Keratinocyte (primary cell): ENCODE measurements around the gene LRRC18. TPM values are rescaled to one million over a fixed set of nuclear protein-coding genes. Genes with fewer than 3 reads are reported as not detected.

Experiments
- DNase-seq: peaks from one replicate; pipeline ENCODE4 v3.0.0-alpha.2; 2011; ENCODE audit warnings: low read depth, missing footprints, low spot score
- FAIRE-seq: peaks from 2 replicates; lab custom pipeline; 2011; peaks lifted over from hg19 to GRCh38; lab: Jason Lieb, UNC
- H2AFZ ChIP-seq: 2 replicates; pipeline ENCODE4 v1.6.0; 2012; ENCODE audit warnings: low read length, control low read depth, inconsistent platforms; ENCODE audit not compliant: control insufficient read depth
- H3K27ac ChIP-seq: 2 replicates; pipeline ENCODE4 v1.5.1; 2011; ENCODE audit warnings: low read length; ENCODE audit not compliant: control insufficient read depth, insufficient read depth
- H3K27me3 ChIP-seq: 3 replicates; pipeline ENCODE4 v1.6.0; 2011; ENCODE audit warnings: low read length; ENCODE audit not compliant: control insufficient read depth, insufficient read depth; ENCODE audit errors: extremely low read depth
- H3K36me3 ChIP-seq, 2 experiments: 2 replicates in 1 of 2; 3 replicates in 1 of 2; pipeline ENCODE4 v1.5.1; 2011; ENCODE audit warnings: low read length in 2 of 2, mild to moderate bottlenecking in 1 of 2; ENCODE audit not compliant: control insufficient read depth in 2 of 2, insufficient read depth in 2 of 2; ENCODE audit errors: extremely low read depth in 1 of 2
- H3K4me1 ChIP-seq: 3 replicates; pipeline ENCODE4 v1.5.1; 2011; ENCODE audit warnings: low read length; ENCODE audit not compliant: control insufficient read depth, insufficient read depth; ENCODE audit errors: extremely low read depth
- H3K4me2 ChIP-seq: 3 replicates; pipeline ENCODE4 v1.6.0; 2011; ENCODE audit warnings: low read depth, low read length; ENCODE audit not compliant: control insufficient read depth, insufficient read depth; ENCODE audit errors: extremely low read depth
- H3K4me3 ChIP-seq, 3 experiments: fragments of 200-600 bp in 1 of 3; sonication (generic) in 1 of 3; 2 replicates in 2 of 3; 3 replicates in 1 of 3; pipeline ENCODE4 v1.5.1; 2011 to 2016; ENCODE audit warnings: low read length in 3 of 3, mild to moderate bottlenecking in 3 of 3, control low read depth in 2 of 3, inconsistent platforms in 1 of 3, low read depth in 1 of 3, mixed read lengths in 1 of 3, mixed run types in 1 of 3, moderate library complexity in 1 of 3; ENCODE audit not compliant: control insufficient read depth in 2 of 3, insufficient read depth in 2 of 3; ENCODE audit errors: extremely low read depth in 1 of 3
- H3K79me2 ChIP-seq: 2 replicates; pipeline ENCODE4 v1.6.0; 2012; ENCODE audit warnings: low read length; ENCODE audit not compliant: control insufficient read depth, insufficient read depth
- H3K9ac ChIP-seq: 3 replicates; pipeline ENCODE4 v1.6.0; 2011; ENCODE audit warnings: low read length; ENCODE audit not compliant: control insufficient read depth, insufficient read depth; ENCODE audit errors: extremely low read depth
- H3K9me1 ChIP-seq: 3 replicates; pipeline ENCODE4 v1.6.0; 2011; ENCODE audit warnings: low read length; ENCODE audit not compliant: control insufficient read depth, insufficient read depth; ENCODE audit errors: extremely low read depth
- H3K9me3 ChIP-seq: 2 replicates; pipeline ENCODE4 v1.5.1; 2012; ENCODE audit warnings: low read depth, low read length; ENCODE audit not compliant: control insufficient read depth
- H4K20me1 ChIP-seq: 3 replicates; pipeline ENCODE4 v1.6.0; 2011; ENCODE audit warnings: low read length; ENCODE audit not compliant: control insufficient read depth, insufficient read depth; ENCODE audit errors: extremely low read depth
- EZH2 ChIP-seq: IDR thresholded peaks from one replicate; pipeline ENCODE4 v1.6.1; 2012; ENCODE audit warnings: inconsistent platforms, mild to moderate bottlenecking, low read length, moderate library complexity
- dilution Hi-C: fragments of 300-500 bp; cut with MboI; formaldehyde crosslinking; loops from one replicate; pipeline ENCODE4 v1.7.0; 2020; ENCODE audit warnings: low sequenced_read_pairs; ENCODE audit not compliant: extremely low pct_ligation_motif_present
- polyA plus RNA-seq, 5 experiments: library from polyadenylated mRNA; depleted of rRNA in 3 of 5; stranded (reverse) in 3 of 5; stranded (forward) in 1 of 5; unstranded in 1 of 5; fragments of >200 nt; gene quantifications; 1 replicate in 1 of 5; 2 replicates in 3 of 5; 3 replicates in 1 of 5; pipeline versions ENCODE4 v1.2.1 to v1.2.3, GENCODE V29; 2011 to 2012; ENCODE audit warnings: missing spikeins in 2 of 5, low read depth in 1 of 5, low replicate concordance in 1 of 5
- TF ChIP-seq, protein P1 (sequence below), 3 experiments: IDR thresholded peaks in 1 of 3; conservative IDR thresholded peaks in 1 of 3; optimal IDR thresholded peaks in 1 of 3; 2 replicates in 2 of 3; 3 replicates in 1 of 3; pipeline versions ENCODE3 to v1.5.1; 2011; ENCODE audit warnings: low read length in 3 of 3, mild to moderate bottlenecking in 3 of 3, moderate library complexity in 2 of 3, control low read depth in 1 of 3, inconsistent platforms in 1 of 3; ENCODE audit not compliant: insufficient read depth in 2 of 3; ENCODE audit errors: extremely low read depth in 1 of 3

Gene LRRC18
- polyA plus RNA-seq, 1 donor (not counting 4 experiments of a cell fraction or from before 2014, with no cell fraction given): not detected

DNA sequence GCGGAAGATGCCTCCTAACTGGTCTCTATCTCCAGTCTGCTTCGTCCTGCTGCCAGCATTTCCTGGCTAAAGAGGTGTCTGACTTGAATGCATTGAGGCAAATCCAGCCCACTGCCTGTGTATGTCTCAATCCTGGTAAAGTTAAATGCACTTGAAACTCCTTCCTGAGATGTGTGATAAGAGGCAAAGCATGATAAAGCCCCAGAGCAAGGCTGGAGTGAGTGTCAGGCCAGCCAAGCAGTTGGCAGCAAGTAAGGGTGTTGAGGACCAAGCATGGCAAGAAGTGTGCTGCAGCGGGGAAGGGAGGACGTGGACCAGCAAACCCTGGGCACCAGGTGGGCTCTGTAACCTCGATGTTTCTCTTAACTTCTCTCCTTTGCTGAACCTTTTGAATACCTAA, 29.1 kb downstream of the LRRC18 start:
- Histone ChIP-seq H3K27me3 (peaks cover 2% of the 10 kb centered on the region), H3K9me1 (no peaks in the 10 kb centered on the region), H3K4me3 (no peak overlapping the region), H3K9ac (no peak overlapping the region), H2AFZ (no peak overlapping the region), H3K4me2 (no peak overlapping the region), H3K36me3 (no peaks in the 10 kb centered on the region), H3K79me2 (no peaks in the 10 kb centered on the region), H4K20me1 (no peaks in the 10 kb centered on the region), H3K9me3 (no peaks in the 10 kb centered on the region), H3K4me1 (no peaks in the 10 kb centered on the region), H3K27ac (no peak overlapping the region)
- no peak for TF ChIP-seq EZH2
- TF ChIP-seq, protein P1, sequence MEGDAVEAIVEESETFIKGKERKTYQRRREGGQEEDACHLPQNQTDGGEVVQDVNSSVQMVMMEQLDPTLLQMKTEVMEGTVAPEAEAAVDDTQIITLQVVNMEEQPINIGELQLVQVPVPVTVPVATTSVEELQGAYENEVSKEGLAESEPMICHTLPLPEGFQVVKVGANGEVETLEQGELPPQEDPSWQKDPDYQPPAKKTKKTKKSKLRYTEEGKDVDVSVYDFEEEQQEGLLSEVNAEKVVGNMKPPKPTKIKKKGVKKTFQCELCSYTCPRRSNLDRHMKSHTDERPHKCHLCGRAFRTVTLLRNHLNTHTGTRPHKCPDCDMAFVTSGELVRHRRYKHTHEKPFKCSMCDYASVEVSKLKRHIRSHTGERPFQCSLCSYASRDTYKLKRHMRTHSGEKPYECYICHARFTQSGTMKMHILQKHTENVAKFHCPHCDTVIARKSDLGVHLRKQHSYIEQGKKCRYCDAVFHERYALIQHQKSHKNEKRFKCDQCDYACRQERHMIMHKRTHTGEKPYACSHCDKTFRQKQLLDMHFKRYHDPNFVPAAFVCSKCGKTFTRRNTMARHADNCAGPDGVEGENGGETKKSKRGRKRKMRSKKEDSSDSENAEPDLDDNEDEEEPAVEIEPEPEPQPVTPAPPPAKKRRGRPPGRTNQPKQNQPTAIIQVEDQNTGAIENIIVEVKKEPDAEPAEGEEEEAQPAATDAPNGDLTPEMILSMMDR (optimal IDR thresholded peaks at IDR 0.05 in 1 of 3, IDR thresholded peaks at IDR 0.05 in 1 of 3, conservative IDR thresholded peaks at IDR 0.05 in 1 of 3; ENCODE audit: extremely low read depth in 1 of 3, insufficient read depth in 2 of 3, low read length in 3 of 3): no peak
- dilution Hi-C loops: no loop called here
- DNase-seq (no peak), FAIRE-seq (no peak)

DNA sequence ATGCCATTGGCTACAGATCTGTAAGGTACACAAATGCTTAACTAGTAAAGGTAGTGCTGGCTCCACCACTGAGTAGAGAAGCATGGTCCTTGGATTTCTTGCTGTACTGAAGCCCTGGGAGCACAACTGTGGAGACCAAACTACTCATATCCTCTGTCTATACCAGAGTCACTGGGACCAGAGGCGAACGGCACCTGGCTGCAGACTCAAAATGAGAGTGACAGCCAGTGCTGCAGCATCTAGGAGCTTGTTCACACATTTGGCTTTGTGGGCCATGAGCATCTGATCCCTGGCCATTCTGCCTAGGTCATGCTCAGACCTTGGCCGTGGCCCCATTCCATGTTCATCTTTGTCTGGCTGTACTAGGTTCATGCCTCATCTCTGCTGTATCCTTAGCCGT, 31.9 kb downstream of the LRRC18 start:
- H2AFZ ChIP-seq: no peak overlapping the region
- no peaks in the 10 kb centered on the region for H4K20me1 ChIP-seq
- FAIRE-seq (no peak), DNase-seq (no peak)
- no peaks in the 10 kb centered on the region for H3K27me3 ChIP-seq
- no peaks in the 10 kb centered on the region for H3K9me3 ChIP-seq
- no peak overlapping the region for H3K27ac ChIP-seq
- no peaks in the 10 kb centered on the region for H3K9me1 ChIP-seq
- H3K79me2 ChIP-seq: no peaks in the 10 kb centered on the region
- no peaks in the 10 kb centered on the region for H3K4me1 ChIP-seq
- no peak overlapping the region for H3K9ac ChIP-seq
- H3K4me2 ChIP-seq: no peak overlapping the region
- TF ChIP-seq EZH2: no peak
- TF ChIP-seq, protein P1 (optimal IDR thresholded peaks at IDR 0.05 in 1 of 3, IDR thresholded peaks at IDR 0.05 in 1 of 3, conservative IDR thresholded peaks at IDR 0.05 in 1 of 3; ENCODE audit: extremely low read depth in 1 of 3, insufficient read depth in 2 of 3, low read length in 3 of 3): no peak
- H3K36me3 ChIP-seq: no peaks in the 10 kb centered on the region
- dilution Hi-C loops: no loop called here
- no peak overlapping the region for H3K4me3 ChIP-seq
